GM19023 (cell line): ENCODE results near the gene ZNF334.

Source experiments
- ATAC-seq: cut with Tn5 transposase; IDR thresholded peaks from one replicate; pipeline ENCODE4 v1.9.1; 2021; ENCODE audit warnings: mild to moderate bottlenecking, moderate library complexity; ENCODE audit not compliant: unreplicated experiment

The ZNF334 gene

GRCh38 chr20:46546298-46546697, 32.9 kb upstream of the ZNF334 start:
- no peak for ATAC-seq

- no peak for ATAC-seq
These were observed 32.4 kb upstream of the ZNF334 start for GRCh38 chr20:46545827-46546138.

- ATAC-seq = no peak
These were observed 31.9 kb upstream of the ZNF334 start for GRCh38 chr20:46545077-46545826.

- no peak for ATAC-seq
These were observed 31.2 kb upstream of the ZNF334 start for GRCh38 chr20:46544576-46544975.

GRCh38 chr20:46543959-46544358, 30.6 kb upstream of the ZNF334 start:
- ATAC-seq = no peak

GRCh38 chr20:46543033-46543432, 29.7 kb upstream of the ZNF334 start:
- ATAC-seq = no peak

- no peak for ATAC-seq
These were observed 28.0 kb upstream of the ZNF334 start for GRCh38 chr20:46541229-46541935.

GRCh38 chr20:46539113-46539512, 25.8 kb upstream of the ZNF334 start:
- no peak for ATAC-seq

- no peak for ATAC-seq
These were observed 17.3 kb upstream of the ZNF334 start for GRCh38 chr20:46530640-46531039.

- ATAC-seq = no peak
These were observed 10.5 kb upstream of the ZNF334 start for GRCh38 chr20:46523696-46524328.

- no peak for ATAC-seq
These were observed 9.7 kb upstream of the ZNF334 start for GRCh38 chr20:46523108-46523507.

- ATAC-seq = no peak
These were observed 7.7 kb upstream of the ZNF334 start for GRCh38 chr20:46520976-46521579.

GRCh38 chr20:46520540-46520939, 7.2 kb upstream of the ZNF334 start:
- ATAC-seq = no peak

- no peak for ATAC-seq
These were observed 6.2 kb upstream of the ZNF334 start for GRCh38 chr20:46519471-46520068.

- no peak for ATAC-seq
These were observed 3.8 kb downstream of the ZNF334 start for GRCh38 chr20:46509523-46509922.

GRCh38 chr20:46507760-46508407, 5.5 kb downstream of the ZNF334 start:
- no peak for ATAC-seq

- ATAC-seq = no peak
These were observed 7.9 kb downstream of the ZNF334 start for GRCh38 chr20:46505506-46505905.

GRCh38 chr20:46501961-46502360, 11.4 kb downstream of the ZNF334 start:
- no peak for ATAC-seq

- no peak for ATAC-seq
These were observed 11.9 kb downstream of the ZNF334 start for GRCh38 chr20:46501337-46501942.

- ATAC-seq = no peak
These were observed 19.3 kb downstream of the ZNF334 start for GRCh38 chr20:46494077-46494476.
